H7 (cell line): ENCODE data around the gene TAF11. TPM values are rescaled to one million over a fixed set of nuclear protein-coding genes. Genes with fewer than 3 reads are reported as not detected.
"Not testable (repeated sequence)": the region's sequence is repeated elsewhere in the genome, so short reads cannot be mapped to it uniquely, and the experiment has no call there.

ENCODE experiments used
- DNase-seq: peaks from one replicate; pipeline ENCODE4 v3.0.0; 2012
- H3K27me3 ChIP-seq: 2 replicates; pipeline ENCODE4 v1.6.0; 2011; ENCODE audit warnings: mild to moderate bottlenecking, low read length; ENCODE audit not compliant: control insufficient read depth, insufficient read depth
- H3K36me3 ChIP-seq: replicated peaks from 2 replicates; pipeline ENCODE4 v1.5.1; 2011; ENCODE audit warnings: low read length; ENCODE audit not compliant: control insufficient read depth, insufficient read depth
- H3K4me3 ChIP-seq: 2 replicates; pipeline ENCODE4 v1.5.1; 2011; ENCODE audit warnings: low read depth, mild to moderate bottlenecking, control low read depth, low read length, moderate library complexity; ENCODE audit not compliant: insufficient read depth
- total RNA-seq: library from RNA; depleted of rRNA; stranded (reverse); fragments of >200 nt; shearing (Covaris generic); gene quantifications from 2 replicates; pipeline ENCODE4 v1.2.3, GENCODE V29; 2014

The TAF11 gene
- total RNA-seq, 1 experiment from 2014 or later, result 55.4 TPM

DNA sequence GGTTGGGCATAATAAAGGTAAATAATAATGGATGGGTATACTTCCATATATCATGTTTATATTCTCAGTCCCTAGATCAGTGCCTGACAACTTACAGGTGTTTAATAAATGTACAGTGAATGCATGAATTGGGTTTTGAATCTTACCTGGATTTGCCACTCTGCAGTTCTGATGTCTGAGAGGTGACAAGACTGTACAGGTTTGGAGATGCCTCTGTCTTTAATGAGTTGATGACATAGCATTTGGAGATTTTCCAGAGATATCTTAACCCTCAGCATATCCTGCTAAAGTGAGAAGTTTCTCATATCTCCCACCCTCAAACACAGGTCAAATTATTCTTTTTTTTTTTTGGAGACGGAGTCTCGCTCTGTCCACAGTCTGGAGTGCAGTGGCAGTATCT is 3.5 kb upstream of the TAF11 start:
- no peak for DNase-seq
- no peak overlapping the region for H3K4me3 ChIP-seq
- no peaks in the 10 kb centered on the region for H3K27me3 ChIP-seq
- H3K36me3 ChIP-seq, result no peaks in the 10 kb centered on the region

DNA sequence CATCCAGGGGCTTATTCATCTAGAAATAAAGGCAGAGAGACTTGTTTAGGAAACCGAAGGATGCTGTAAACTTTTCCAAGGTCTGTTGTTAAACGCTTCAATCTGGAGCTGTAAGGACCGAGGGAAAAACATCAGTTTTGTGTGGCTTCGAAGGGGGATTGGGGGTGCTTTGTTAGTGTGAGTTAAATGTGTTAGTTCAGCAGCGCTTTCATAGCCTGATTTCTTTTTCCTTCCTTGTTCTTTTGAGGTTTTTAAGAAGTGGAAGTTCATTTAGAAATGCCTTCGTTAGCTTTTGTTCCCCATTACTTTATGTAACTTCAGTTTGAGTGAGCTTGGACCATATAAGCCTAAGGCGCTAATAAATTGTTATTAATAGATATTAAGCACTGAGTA is 2.7 kb upstream of the TAF11 start:
- Histone ChIP-seq H3K4me3 (no peak overlapping the region; the same call in 1 of the 2 replicates), H3K36me3 (no peaks in the 10 kb centered on the region), H3K27me3 (no peaks in the 10 kb centered on the region)
- no peak for DNase-seq

DNA sequence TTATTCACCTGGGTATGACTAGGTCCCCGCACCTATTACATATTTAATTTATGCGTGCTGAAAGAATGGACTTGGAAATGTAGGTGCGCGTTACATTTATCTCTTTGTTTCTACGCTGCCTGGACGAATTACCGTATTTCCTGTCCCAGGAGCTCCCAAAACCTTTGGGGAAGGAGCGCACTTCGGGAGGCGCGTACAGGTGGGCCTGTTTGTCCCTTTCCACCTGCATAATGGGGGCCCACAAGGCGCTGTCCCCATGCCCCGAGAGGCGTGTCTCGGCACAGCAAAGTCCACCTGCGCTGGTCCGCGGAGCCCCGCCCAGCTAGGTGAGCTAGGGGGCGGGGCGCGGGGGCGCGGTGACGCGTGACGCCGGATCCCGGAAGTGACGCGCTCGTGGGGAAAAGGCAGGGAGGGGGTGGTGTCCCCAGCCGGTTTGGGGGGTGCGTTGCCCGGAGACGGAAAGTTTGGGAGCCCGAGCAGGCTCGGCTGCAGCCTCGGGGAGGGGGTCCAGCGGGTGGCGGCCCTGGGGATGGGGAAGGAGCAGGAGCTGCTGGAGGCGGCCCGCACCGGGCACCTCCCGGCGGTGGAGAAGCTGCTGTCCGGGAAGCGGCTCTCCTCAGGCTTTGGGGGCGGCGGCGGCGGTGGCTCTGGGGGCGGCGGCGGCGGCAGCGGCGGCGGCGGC is 1.2 kb upstream of the TAF11 start, which contains the start of gene ANKS1A:
TSS of gene ANKS1A (plus strand) at position 382 of the 682 bp plus-strand sequence. CDS start at position 530, 148 bp downstream.
- Histone ChIP-seq H3K36me3 (no peaks in the 10 kb centered on the region), H3K27me3 (no peaks in the 10 kb centered on the region)

DNA sequence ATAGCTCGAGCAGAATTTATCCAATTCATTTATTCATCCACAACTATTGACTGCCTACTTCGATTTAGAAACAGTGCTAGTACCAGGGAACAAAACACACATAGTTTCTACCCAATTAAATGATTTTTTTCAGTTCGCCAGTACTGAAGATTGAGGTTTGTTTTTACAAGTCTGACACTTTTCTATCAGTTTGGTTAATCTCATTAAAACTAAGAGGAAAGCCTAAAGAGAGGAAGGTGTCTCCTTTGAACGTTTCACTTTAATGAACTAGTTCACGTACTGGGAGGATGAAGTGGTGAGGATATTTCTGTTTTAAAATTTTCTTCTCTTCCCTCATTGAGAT is 643 bp upstream of the TAF11 start:
- Histone ChIP-seq H3K4me3 (peak overlapping the region; percentile 88), H3K36me3 (no peaks in the 10 kb centered on the region), H3K27me3 (no peaks in the 10 kb centered on the region)
- DNase-seq, result peak; percentile 16

More for the DNA sequence above, 1.2 kb upstream of the TAF11 start, which contains the start of gene ANKS1A:
- peak; percentile 96 for DNase-seq
- peak within 1 kb of the TSS; percentile 88 for H3K4me3 ChIP-seq

DNA sequence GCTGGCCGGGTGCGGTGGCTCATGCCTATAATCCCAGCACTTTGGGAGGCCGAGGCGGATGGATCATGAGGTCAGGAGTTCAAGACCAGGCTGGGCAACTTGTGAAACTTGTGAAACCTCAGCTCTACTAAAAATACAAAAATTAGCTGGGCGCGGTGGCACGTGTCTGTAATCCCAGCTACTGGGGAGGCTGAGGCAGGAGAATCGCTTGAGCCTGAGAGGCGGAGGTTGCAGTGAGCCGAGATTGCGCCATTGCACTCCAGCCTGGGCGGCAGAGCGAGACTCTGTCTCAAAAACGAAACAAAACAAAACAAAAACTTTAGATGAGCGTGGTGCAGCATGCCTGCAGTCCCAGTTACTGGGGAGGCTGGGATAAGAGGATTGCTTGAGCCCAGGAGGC is 2.0 kb downstream of the TAF11 start:
- not testable (repeated sequence) for H3K36me3 ChIP-seq, DNase-seq, H3K27me3 ChIP-seq, H3K4me3 ChIP-seq

DNA sequence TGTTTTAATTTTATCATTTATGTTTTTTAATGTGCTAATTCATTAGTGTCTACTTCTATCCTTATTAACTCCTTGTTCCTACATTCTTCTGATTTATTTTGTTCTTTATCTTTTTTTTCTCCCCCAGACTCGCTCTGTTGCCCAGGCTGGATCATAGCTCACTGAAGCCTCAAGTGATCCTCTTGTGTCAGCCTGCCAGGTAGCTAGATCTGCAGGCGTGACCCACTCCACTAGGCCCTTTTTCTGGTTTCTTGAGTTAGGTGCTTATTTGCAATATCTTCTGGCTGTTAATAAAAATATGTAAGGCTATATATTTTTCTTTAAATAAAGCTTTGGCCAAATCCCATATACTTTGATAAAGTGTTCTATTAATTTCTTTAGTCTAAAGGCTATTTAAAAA is 2.8 kb downstream of the TAF11 start:
- Histone ChIP-seq H3K27me3 (no peaks in the 10 kb centered on the region), H3K36me3 (peaks cover 1% of the 10 kb centered on the region), H3K4me3 (no peak overlapping the region)
- DNase-seq, result no peak

DNA sequence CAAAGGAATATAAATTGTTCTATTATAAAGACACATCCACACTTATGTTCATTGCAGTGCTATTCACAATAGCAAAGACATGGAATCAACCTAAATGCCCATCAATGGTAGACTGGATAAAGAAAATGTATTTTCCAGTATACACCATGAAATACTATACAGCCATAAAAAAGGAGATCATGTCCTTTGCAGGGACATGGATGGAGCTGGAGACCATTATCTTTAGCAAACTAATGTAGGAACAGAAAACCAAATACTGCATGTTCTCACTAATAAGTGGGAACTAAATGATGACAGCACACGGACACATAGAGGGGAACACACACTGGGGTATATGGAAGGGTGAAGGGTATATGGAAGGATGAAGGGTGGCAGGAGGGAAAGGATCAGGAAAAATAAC is 3.8 kb downstream of the TAF11 start:
- H3K27me3 ChIP-seq, H3K4me3 ChIP-seq: not testable (repeated sequence)

DNA sequence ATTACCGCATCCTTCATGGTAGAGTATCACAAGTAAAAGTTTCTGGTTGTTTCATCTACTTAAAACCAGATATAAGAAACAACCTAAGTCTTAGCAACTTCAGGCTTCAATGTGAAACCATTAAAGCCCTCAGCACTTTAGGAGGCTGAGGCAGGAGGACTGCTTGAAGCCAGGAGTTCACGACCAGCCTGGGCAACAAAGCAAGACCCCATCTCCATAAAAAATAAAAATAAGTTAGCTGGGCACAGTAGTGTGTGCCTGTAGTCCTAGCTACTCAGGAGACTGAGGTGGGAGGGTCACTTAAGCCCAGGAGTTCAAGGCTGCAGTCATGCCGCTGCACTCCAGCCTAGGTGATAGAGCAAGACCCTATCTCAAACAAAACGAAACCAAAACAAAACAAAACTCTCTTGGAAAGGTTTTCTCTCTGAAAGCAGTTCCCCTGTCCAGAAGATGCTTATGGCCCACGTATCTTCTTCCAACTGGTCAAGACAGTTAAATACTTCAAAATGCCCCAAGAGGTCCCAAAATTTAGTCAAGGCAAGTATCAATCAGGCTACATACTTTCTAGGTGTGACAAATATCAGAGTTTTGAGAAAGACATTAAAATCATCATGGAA is 9.9 kb downstream of the TAF11 start:
- Histone ChIP-seq H3K4me3 (no peak overlapping the region), H3K27me3 (no peaks in the 10 kb centered on the region), H3K36me3 (peaks cover 5% of the 10 kb centered on the region)
- DNase-seq, result no peak

More for the DNA sequence above, 3.8 kb downstream of the TAF11 start:
- H3K36me3 ChIP-seq, DNase-seq: not testable (repeated sequence)

DNA sequence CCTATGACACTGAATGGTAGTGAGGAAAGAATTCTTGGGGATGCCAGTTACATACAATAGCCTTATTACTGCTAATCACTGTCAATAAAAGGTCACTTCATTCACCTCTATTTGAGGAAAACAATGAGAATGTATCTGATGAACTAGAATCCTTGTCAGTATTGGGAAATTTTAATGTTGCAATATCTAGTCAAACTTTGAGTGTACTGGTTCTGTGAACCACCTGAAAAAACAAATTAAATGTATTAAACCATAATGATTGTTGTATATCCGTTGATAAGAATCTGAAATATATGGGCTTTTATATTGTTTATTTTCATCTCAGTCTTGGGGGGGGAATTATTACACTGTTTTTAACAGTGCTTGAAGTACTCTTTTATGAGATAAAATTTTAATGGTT is 10.6 kb downstream of the TAF11 start:
- DNase-seq, result no peak
- Histone ChIP-seq H3K4me3 (no peak overlapping the region), H3K27me3 (no peaks in the 10 kb centered on the region), H3K36me3 (peaks cover 8% of the 10 kb centered on the region)

DNA sequence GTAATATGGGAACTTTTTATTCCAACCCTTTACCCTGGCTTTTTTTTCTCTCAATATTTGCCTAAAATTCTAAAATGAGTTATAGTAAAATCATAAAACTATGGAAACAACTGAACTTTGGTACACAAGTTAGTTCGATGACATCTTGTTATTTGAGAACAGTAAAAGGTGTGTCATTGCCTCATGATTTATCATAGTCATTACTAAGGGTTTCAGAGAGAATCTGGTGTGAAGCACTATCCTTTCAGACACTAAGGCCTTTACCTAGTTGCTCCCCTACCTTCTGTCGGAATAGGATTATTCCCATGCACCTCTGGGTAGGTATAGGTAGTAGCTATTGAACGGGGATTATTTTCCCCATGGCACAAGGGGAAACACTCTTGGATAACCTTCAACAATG is 11.4 kb downstream of the TAF11 start:
- DNase-seq, result no peak
- Histone ChIP-seq H3K27me3 (no peaks in the 10 kb centered on the region), H3K4me3 (no peak overlapping the region), H3K36me3 (peaks cover 14% of the 10 kb centered on the region)

DNA sequence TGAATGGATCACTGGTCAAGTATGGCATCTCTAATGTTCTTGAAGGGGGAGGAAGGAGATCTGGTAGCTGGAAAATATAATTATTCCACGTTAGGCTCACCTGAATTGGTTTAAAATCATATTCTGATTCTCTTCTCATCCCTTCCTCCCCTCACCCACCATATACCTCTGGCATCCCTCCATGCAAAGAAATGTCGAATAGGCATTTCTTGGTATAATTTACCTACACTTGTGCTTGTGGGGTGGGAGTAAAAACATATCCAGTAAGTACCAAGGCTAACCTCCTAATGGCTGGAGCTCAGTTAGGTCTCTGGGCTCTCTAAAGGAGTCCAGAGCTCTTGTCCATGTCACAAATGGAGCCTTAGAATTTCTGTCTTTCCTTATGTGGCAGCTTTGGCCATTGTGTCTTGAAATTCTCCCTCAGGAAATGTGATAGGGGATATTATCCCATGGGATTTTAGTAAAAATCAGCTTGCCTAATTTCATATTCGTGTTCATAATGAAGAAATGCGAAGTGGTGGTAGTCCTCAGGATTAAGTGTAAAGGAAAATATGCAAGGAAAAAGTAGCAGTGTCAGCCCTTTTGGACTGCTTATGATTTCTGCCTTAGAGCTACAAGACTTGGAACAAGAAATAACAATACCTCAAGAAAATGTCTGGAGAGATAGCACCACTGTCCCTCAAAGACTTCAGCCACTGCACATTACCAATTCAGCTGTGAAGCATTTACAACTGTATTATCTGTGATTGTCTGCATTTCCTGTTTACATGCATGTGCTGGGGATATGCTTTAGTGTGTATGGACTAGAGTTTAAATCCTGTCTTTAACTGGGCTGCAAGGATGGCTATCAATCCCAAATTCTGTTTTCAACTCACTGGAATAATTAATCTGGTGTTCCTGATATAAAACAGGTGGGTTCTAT is 12.3 kb downstream of the TAF11 start:
- no peak for DNase-seq
- peaks cover 21% of the 10 kb centered on the region for H3K36me3 ChIP-seq
- no peak overlapping the region for H3K4me3 ChIP-seq
- no peaks in the 10 kb centered on the region for H3K27me3 ChIP-seq

DNA sequence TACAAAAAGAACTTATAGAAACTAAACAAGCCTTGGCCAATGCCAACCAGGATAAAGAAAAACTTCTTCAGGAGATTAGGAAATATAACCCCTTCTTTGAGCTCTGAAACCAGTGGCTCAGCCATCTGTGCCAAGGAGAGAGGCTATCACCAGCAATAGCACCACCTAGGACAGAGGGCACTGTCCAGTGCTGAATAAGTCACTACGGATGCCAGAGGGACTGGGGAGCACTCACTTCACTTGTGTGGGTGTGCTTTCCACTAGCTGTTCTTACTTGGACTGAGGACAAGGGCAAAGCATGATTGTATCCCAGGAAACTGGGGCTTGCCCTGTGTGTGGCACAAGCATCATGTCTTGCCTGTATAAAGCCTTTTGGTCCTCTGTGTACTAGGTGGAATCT is 15.5 kb downstream of the TAF11 start:
- Histone ChIP-seq H3K36me3 (peaks cover 22% of the 10 kb centered on the region), H3K27me3 (no peaks in the 10 kb centered on the region), H3K4me3 (no peak overlapping the region)
- DNase-seq, result no peak

DNA sequence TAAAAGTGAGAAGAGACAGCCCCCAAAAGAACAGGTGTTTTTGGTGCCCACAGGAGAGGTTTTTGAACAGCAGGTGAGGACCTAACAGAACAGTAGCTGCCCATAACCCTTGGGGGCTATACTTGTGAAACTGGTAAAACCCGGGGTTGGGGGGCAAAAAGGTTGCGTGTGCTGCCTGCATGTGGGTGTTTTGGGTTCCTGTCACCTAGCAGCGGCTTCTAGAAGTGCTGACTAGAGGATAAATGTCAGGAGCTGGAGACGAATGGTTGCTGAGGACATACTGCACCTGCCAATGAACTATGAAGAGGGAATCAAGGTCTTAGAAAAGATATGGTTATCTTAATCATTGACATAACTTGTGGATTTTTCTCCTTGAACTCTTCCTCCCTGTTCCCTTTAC is 16.0 kb downstream of the TAF11 start:
- H3K27me3 ChIP-seq, result no peaks in the 10 kb centered on the region
- DNase-seq, result no peak
- H3K4me3 ChIP-seq, result no peak overlapping the region
- peaks cover 23% of the 10 kb centered on the region for H3K36me3 ChIP-seq

DNA sequence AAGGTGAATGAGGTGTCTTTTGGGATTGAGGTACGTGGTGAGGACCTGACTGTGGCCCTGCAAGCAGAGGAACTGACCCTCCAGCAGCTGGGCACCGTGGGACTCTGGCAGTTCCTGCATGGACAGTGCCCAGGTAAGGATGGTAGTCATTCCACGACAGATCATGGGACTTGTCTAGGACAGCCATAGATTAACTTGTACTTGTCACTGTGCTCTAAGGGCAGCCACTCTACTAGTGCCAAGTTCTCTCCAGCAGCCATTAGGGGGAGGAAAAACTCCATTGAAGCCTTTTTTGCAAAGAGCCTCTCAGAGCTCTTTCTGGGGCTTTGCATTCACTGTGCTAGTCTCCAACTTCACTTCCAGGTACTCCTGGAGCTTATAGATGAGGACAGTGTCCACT is 20.4 kb downstream of the TAF11 start:
- no peak for DNase-seq
- H3K36me3 ChIP-seq, result peaks cover 22% of the 10 kb centered on the region
- no peaks in the 10 kb centered on the region for H3K27me3 ChIP-seq
- no peak overlapping the region for H3K4me3 ChIP-seq

DNA sequence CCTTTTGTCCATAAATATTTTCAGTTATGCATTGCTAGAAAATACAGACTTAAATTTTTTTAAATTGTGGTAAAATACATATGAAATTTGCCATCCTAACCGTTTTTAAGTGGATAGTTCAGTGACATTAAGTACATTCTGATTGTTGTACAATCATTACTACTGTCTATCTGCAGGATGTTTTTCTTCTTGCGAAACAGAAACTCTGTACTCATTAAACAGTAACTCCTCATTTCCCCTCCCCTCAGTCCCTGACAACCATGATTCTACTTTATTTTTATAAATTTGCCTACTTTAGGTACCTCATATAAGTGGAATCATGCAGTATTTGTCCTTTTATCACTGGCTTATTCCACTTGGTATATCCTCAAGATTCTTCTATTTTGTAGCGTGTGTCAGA is 21.3 kb downstream of the TAF11 start:
- Histone ChIP-seq H3K27me3 (no peaks in the 10 kb centered on the region), H3K36me3 (peaks cover 14% of the 10 kb centered on the region), H3K4me3 (no peak overlapping the region)
- DNase-seq, result no peak
